Stimulated activated CD8-positive, alpha-beta memory T cell treated with anti-CD3 and anti-CD28 coated beads, Interleukin-15, amount 100 ng/mL, for 1 hour (primary cell): ENCODE measurements around the gene LRPAP1.

Experiments
- DNase-seq: peaks from one replicate; pipeline ENCODE4 v3.0.0-alpha.2; 2020; ENCODE audit warnings: low read depth

Gene LRPAP1

GRCh38 chr4:3500634-3501101 lies 31.6 kb downstream of the LRPAP1 start:
- no peak for DNase-seq

- no peak for DNase-seq
Observed at GRCh38 chr4:3500111-3500510, 32.1 kb downstream of the LRPAP1 start.

DNA sequence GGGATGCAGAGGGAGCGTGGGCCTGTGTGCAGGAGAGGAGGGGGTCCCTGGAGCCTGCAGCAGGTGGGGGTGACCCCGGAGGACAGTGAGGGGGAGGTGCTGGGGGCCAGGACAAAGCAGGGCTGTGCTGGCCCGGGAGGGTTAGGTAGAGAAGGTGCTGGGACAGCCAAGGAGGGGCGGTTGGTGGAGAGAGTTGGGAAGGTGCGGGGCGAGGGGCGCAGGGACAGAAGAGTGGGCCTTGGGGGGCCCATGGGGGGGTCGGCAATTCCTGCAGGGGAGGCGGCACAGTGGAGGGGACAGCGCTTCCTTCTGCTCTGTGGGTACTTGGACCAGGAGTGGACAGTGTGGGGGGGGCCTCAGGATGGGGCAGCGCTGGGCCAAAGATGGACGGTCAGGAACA lies 32.5 kb downstream of the LRPAP1 start:
- DNase-seq = no peak

GRCh38 chr4:3498901-3499510 lies 33.2 kb downstream of the LRPAP1 start:
- no peak for DNase-seq

GRCh38 chr4:3498407-3498806 lies 33.8 kb downstream of the LRPAP1 start:
- no peak for DNase-seq

- no peak for DNase-seq
Observed at GRCh38 chr4:3497523-3498389, 34.5 kb downstream of the LRPAP1 start.

GRCh38 chr4:3497095-3497494 lies 35.1 kb downstream of the LRPAP1 start:
- no peak for DNase-seq

DNA sequence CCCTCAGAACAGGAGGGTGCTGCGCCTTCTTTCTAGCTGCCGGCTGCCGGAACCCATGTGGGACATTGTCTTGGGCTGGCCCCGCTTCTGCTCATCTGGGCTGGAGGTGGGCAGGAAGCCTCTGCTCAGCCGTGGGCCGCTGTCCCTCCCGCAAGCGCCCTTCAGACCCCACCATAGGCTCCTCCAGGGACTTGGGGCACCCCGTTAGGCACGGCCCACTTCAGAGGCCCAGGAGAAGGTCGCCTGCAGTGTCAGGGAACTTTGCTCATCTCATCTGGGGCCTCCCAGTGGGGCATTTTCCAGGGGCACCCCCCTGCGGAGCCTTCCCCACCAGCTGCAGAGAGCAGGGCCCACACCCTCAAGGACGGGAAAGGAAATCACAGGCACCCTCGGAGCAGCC lies 36.2 kb downstream of the LRPAP1 start:
- no peak for DNase-seq

GRCh38 chr4:3495204-3495975 lies 36.8 kb downstream of the LRPAP1 start:
- no peak for DNase-seq

DNA sequence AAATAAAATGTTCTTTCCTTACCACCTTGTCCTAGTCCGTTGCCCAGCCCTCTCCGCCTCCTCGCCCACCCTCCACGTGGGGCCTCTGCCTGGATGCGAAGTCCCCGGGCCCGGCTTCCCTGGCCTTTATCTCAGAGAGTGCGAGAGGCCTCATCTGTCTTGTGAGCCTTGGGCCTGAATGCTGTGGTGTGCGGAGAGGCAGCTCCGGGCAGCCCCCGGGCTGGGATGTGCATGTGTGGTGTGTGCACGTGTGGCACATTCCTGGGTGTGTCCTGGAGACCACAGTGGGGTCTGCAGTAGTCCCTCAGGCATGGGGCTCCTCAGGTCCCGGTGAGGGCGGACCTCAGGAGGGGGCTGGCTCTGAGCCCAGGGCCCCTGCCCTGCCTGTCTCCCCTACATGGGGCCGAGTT lies 37.8 kb downstream of the LRPAP1 start:
- DNase-seq = no peak

DNA sequence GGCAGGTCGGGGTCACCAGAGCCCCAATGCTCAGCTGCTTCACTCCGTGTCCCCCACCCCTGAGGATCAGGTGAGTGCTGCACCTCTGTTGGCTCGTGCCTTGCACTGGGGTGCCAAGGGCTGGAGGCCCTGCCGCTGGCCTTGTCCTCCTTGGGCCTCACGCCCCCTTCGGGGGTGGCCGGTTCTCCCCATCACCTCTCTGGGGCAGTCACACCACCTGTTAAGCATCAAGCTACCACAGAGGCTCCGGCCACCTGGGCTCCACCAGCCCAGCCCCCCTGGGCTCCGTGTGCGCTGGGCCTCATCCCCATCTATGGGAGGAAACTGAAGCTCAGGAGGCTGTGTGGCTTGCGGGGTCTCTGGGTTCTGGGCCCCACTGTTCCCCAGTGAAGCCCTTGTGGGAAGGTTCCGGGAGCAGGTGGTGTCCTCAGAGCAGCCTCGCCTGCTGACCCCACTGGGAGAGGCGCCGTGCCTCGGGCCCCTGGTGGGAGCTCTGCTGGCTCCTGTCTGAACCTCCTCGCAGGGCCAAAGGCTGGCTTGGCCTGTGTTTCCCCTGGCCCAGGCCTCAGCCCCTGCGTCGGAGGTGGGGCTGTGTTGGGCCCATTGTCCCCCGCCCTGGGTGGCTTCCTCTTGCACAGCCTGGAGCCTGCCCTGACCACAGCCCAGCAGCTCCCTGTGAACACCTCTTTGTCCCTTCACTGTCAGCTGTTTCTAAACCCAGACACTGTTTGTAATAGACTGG lies 38.3 kb downstream of the LRPAP1 start:
- DNase-seq = no peak

DNA sequence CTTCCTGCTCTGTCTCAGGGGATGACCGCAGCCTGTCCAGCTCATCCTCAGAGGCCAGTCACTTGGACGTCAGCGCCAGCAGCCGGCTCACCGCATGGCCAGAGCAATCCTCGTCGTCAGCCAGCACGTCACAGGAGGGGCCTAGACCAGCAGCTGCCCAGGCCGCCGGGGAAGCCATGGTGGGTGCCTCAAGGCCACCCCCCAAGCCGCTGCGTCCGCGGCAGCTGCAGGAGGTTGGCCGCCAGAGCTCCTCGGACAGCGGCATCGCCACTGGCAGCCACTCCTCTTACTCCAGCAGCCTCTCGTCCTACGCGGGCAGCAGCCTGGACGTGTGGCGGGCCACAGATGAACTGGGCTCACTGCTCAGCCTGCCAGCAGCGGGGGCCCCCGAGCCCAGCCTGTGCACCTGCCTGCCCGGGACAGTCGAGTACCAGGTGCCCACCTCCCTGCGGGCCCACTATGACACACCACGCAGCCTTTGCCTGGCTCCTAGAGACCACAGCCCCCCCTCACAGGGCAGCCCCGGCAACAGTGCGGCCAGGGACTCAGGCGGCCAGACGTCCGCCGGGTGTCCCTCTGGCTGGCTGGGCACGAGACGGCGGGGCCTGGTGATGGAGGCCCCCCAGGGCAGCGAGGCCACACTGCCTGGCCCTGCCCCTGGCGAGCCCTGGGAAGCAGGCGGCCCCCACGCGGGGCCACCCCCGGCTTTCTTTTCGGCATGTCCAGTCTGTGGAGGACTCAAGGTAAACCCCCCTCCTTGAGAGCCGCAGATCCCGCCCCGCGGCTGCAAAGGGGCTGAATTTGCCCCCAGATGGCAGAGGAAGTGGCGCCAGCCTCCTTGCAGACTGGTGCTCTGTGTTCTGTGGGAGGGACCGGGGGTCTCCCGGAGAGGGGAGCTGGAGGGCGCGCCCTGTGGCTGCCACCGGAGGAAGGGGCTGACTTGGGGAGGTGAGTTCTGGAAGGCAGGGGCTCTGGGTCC lies 39.2 kb downstream of the LRPAP1 start:
- no peak for DNase-seq

GRCh38 chr4:3491681-3492405 lies 40.4 kb downstream of the LRPAP1 start:
- no peak for DNase-seq

GRCh38 chr4:3489451-3489962 lies 42.7 kb downstream of the LRPAP1 start:
- DNase-seq = no peak

GRCh38 chr4:3488820-3489219 lies 43.4 kb downstream of the LRPAP1 start:
- no peak for DNase-seq

- DNase-seq = no peak
Observed at GRCh38 chr4:3487861-3488260, 44.4 kb downstream of the LRPAP1 start.

GRCh38 chr4:3486541-3487540 lies 45.4 kb downstream of the LRPAP1 start:
- no peak for DNase-seq

- DNase-seq = no peak
Observed at GRCh38 chr4:3485886-3486540, 46.2 kb downstream of the LRPAP1 start.
